ENCODE data around the gene SMIM44. TPM values are rescaled to one million over a fixed set of nuclear protein-coding genes. Genes with fewer than 3 reads are reported as not detected.

SMIM44 gene
- total and polyA plus RNA-seq, 9 of the 15 experiments (the other 6 are each of a cell fraction or from before 2014, with no cell fraction given), result not detected

GRCh38 chr19:3434630-3435553, 48.3 kb downstream of the SMIM44 start (continued):
- peak; percentile 99 for TF ChIP-seq ETS1 (conservative IDR thresholded peaks at IDR 0.05; ENCODE audit: control insufficient read depth, low read depth, low read length)
- peak; percentile 97 for TF ChIP-seq SMARCA5 (IDR thresholded peaks at IDR 0.05)
- no peak for TF ChIP-seq SNAPC5 (CRISPR knock-in tag; IDR thresholded peaks at IDR 0.05)
- 0 out of 2 replicates have a peak, but pooled peaks have one; percentile 80 for TF ChIP-seq ZNF282 (CRISPR knock-in tag; IDR thresholded peaks at IDR 0.05)
- TF ChIP-seq ZNF232 (CRISPR knock-in tag; IDR thresholded peaks at IDR 0.05), result no peak
- no peak for TF ChIP-seq FOXJ3 (CRISPR knock-in tag; IDR thresholded peaks at IDR 0.05)
- TF ChIP-seq DNMT1 (IDR thresholded peaks at IDR 0.05), result no peak
- TF ChIP-seq STAT6 (CRISPR knock-in tag; IDR thresholded peaks at IDR 0.05), result 0 out of 2 replicates have a peak, but pooled peaks have one; percentile 63
- TF ChIP-seq ADNP (tag; IDR thresholded peaks at IDR 0.05), result peak; percentile 97
- TF ChIP-seq BRF1 (IDR thresholded peaks at IDR 0.05; ENCODE audit: borderline replicate concordance, extremely low read depth, insufficient read length), result no peak
- TF ChIP-seq FOSL1 (tag; conservative IDR thresholded peaks at IDR 0.05), result peak; percentile 100
- no peak for TF ChIP-seq MED1 (CRISPR knock-in tag; IDR thresholded peaks at IDR 0.05; ENCODE audit: borderline replicate concordance)
- TF ChIP-seq PTTG1 (tag; IDR thresholded peaks at IDR 0.05; ENCODE audit: low read depth), result no peak
- TF ChIP-seq ETV6 (IDR thresholded peaks at IDR 0.05; ENCODE audit: borderline replicate concordance in 1 of 2, low read depth in 2 of 2, low read length in 1 of 2), result no peak
- no peak; the same call in 1 of the 2 replicates for TF ChIP-seq ETV6 (CRISPR knock-in tag; IDR thresholded peaks at IDR 0.05; ENCODE audit: borderline replicate concordance)
- TF ChIP-seq TAF1 (IDR thresholded peaks at IDR 0.05; ENCODE audit: control insufficient read depth, extremely low read depth, insufficient read depth, low read length, severe bottlenecking), result peak; percentile 78
- TF ChIP-seq CCAR2 (IDR thresholded peaks at IDR 0.05; ENCODE audit: low read depth, low read length), result no peak
- TF ChIP-seq RBM22 (IDR thresholded peaks at IDR 0.05; ENCODE audit: low read depth, low read length, poor library complexity, severe bottlenecking), result peak; percentile 98
- TF ChIP-seq NKRF (IDR thresholded peaks at IDR 0.05; ENCODE audit: borderline replicate concordance), result peak; percentile 98; the same call in 1 of the 2 replicates
- TF ChIP-seq TAF9B (IDR thresholded peaks at IDR 0.05; ENCODE audit: partially characterized antibody), result no peak
- TF ChIP-seq SMAD2 (IDR thresholded peaks at IDR 0.05; ENCODE audit: low read depth, low read length), result no peak
- no peak for TF ChIP-seq ZBED1 (IDR thresholded peaks at IDR 0.05)

Measured in K562 (cell line).